ENCODE data around the gene PLSCR4.

Gene PLSCR4

GRCh38 chr3:146160321-146160963, 90.5 kb downstream of the PLSCR4 start:
- peak; percentile 93 for DNase-seq

- DNase-seq, result no peak
Measured at GRCh38 chr3:146159616-146160320, 91.1 kb downstream of the PLSCR4 start.

GRCh38 chr3:146159037-146159436, 91.9 kb downstream of the PLSCR4 start:
- no peak for DNase-seq

GRCh38 chr3:146157325-146158060, 93.4 kb downstream of the PLSCR4 start:
- DNase-seq, result no peak

- DNase-seq, result no peak
Measured at GRCh38 chr3:146156666-146157314, 94.1 kb downstream of the PLSCR4 start.

GRCh38 chr3:146156095-146156494, 94.8 kb downstream of the PLSCR4 start:
- DNase-seq, result no peak

- no peak for DNase-seq
Measured at GRCh38 chr3:146154995-146155394, 95.9 kb downstream of the PLSCR4 start.

GRCh38 chr3:146154316-146154715, 96.6 kb downstream of the PLSCR4 start:
- DNase-seq, result no peak

GRCh38 chr3:146153429-146153828, 97.5 kb downstream of the PLSCR4 start:
- DNase-seq, result no peak

- no peak for DNase-seq
Measured at GRCh38 chr3:146152834-146153233, 98.1 kb downstream of the PLSCR4 start.

GRCh38 chr3:146148468-146148931, 102.4 kb downstream of the PLSCR4 start:
- no peak for DNase-seq

GRCh38 chr3:146145642-146146041, 105.3 kb downstream of the PLSCR4 start:
- no peak for DNase-seq

GRCh38 chr3:146142757-146143156, 108.1 kb downstream of the PLSCR4 start:
- no peak for DNase-seq

Measured in COR-L47 (cell line).